Mesendoderm (in vitro differentiated cells): Measurements from ENCODE around the gene BTF3.

Source experiments
- DNase-seq: peaks from one replicate; pipeline ENCODE4 v3.0.0; 2013
- H2AK5ac ChIP-seq: 2 replicates; pipeline ENCODE4 v1.6.1; 2013; ENCODE audit warnings: low read length, inconsistent platforms
- H2BK120ac ChIP-seq: 2 replicates; pipeline ENCODE4 v1.6.1; 2013; ENCODE audit warnings: low read depth, mild to moderate bottlenecking, low read length, moderate library complexity, mixed read lengths
- H2BK15ac ChIP-seq: replicated peaks from 2 replicates; pipeline ENCODE4 v1.6.1; 2013; ENCODE audit warnings: low read depth, mild to moderate bottlenecking, moderate library complexity
- H2BK5ac ChIP-seq: 2 replicates; pipeline ENCODE4 v1.6.1; 2013; ENCODE audit warnings: low read length, inconsistent platforms
- H3K18ac ChIP-seq: 2 replicates; pipeline ENCODE4 v1.6.1; 2013; ENCODE audit warnings: mild to moderate bottlenecking, low read length, mixed read lengths
- H3K23ac ChIP-seq: one replicate; pipeline ENCODE4 v1.6.1; 2013; ENCODE audit warnings: low read length
- H3K27ac ChIP-seq: 2 replicates; pipeline ENCODE4 v1.5.1; 2013; ENCODE audit warnings: low read depth, mild to moderate bottlenecking, inconsistent platforms, low read length, moderate library complexity
- H3K27me3 ChIP-seq: 2 replicates; pipeline ENCODE4 v1.6.1; 2013; ENCODE audit warnings: low read length, control low read depth, mild to moderate bottlenecking, inconsistent platforms; ENCODE audit not compliant: insufficient read depth, poor library complexity
- H3K36me3 ChIP-seq: 2 replicates; pipeline ENCODE4 v1.6.1; 2013; ENCODE audit warnings: low read length, inconsistent platforms; ENCODE audit not compliant: control insufficient read depth, insufficient read depth
- H3K4ac ChIP-seq: one replicate; pipeline ENCODE4 v1.6.1; 2013; ENCODE audit warnings: low read depth, mild to moderate bottlenecking, low read length, moderate library complexity
- H3K4me1 ChIP-seq: 2 replicates; pipeline ENCODE4 v1.6.1; 2013; ENCODE audit warnings: low read depth, low read length, inconsistent platforms; ENCODE audit not compliant: control insufficient read depth
- H3K4me2 ChIP-seq: 2 replicates; pipeline ENCODE4 v1.6.1; 2013; ENCODE audit warnings: low read length
- H3K4me3 ChIP-seq: 2 replicates; pipeline ENCODE4 v1.5.1; 2013; ENCODE audit warnings: mild to moderate bottlenecking, low read length
- H3K56ac ChIP-seq: one replicate; pipeline ENCODE4 v1.6.1; 2013; ENCODE audit warnings: low read length
- H3K79me1 ChIP-seq: 2 replicates; pipeline ENCODE4 v1.6.1; 2013; ENCODE audit warnings: low read length, inconsistent platforms
- H3K79me2 ChIP-seq: 2 replicates; pipeline ENCODE4 v1.6.1; 2013; ENCODE audit warnings: mild to moderate bottlenecking, low read length; ENCODE audit not compliant: control insufficient read depth, insufficient read depth
- H3K9ac ChIP-seq: 2 replicates; pipeline ENCODE4 v1.6.1; 2013; ENCODE audit warnings: low read length, inconsistent platforms
- H4K5ac ChIP-seq: one replicate; pipeline ENCODE4 v1.6.1; 2013; ENCODE audit warnings: low read length
- H4K8ac ChIP-seq: one replicate; pipeline ENCODE4 v1.6.1; 2013; ENCODE audit warnings: low read depth, mild to moderate bottlenecking, control low read depth, low read length, moderate library complexity

The BTF3 gene

GRCh38 chr5:73552642-73553041, 54.4 kb downstream of the BTF3 start:
- Histone ChIP-seq H3K27ac (no peak overlapping the region), H4K5ac (no peak overlapping the region), H3K27me3 (no peaks in the 10 kb centered on the region)

More at GRCh38 chr5:73552642-73553041, 54.4 kb downstream of the BTF3 start:
- no peaks in the 10 kb centered on the region for H3K79me2 ChIP-seq
- no peak overlapping the region for H2BK120ac ChIP-seq
- H3K9ac ChIP-seq = no peak overlapping the region
- no peak overlapping the region for H2BK15ac ChIP-seq
- DNase-seq = no peak
- H3K79me1 ChIP-seq = no peaks in the 10 kb centered on the region
- no peaks in the 10 kb centered on the region for H3K36me3 ChIP-seq
- no peak overlapping the region for H2AK5ac ChIP-seq
- H3K4me1 ChIP-seq = no peaks in the 10 kb centered on the region
- H3K18ac ChIP-seq = no peak overlapping the region
- H3K23ac ChIP-seq = no peak overlapping the region
- no peak overlapping the region for H3K4me2 ChIP-seq
- no peak overlapping the region for H2BK5ac ChIP-seq
- H3K56ac ChIP-seq = no peak overlapping the region
- H3K4ac ChIP-seq = no peak overlapping the region
- no peak overlapping the region for H4K8ac ChIP-seq
- H3K4me3 ChIP-seq = no peak overlapping the region
